GM18951 (cell line): ENCODE measurements around the gene ANXA10.
"Not testable (repeated sequence)": the region's sequence is repeated elsewhere in the genome, so short reads cannot be mapped to it uniquely, and the experiment has no call there.

Source experiments
- POLR2A ChIP-seq: IDR thresholded peaks from 4 replicates; pipeline ENCODE4 v1.6.1; 2011; ENCODE audit warnings: mild to moderate bottlenecking; ENCODE audit not compliant: insufficient read length, insufficient read depth; ENCODE audit errors: extremely low read depth
- in situ Hi-C: fragments of 300-500 bp; cut with MboI; formaldehyde crosslinking; loops from one replicate; pipeline ENCODE4 v1.12.0; 2022; ENCODE audit warnings: low sequenced_read_pairs, mixed read lengths, inconsistent platforms; ENCODE audit not compliant: unreplicated experiment

The ANXA10 gene

DNA sequence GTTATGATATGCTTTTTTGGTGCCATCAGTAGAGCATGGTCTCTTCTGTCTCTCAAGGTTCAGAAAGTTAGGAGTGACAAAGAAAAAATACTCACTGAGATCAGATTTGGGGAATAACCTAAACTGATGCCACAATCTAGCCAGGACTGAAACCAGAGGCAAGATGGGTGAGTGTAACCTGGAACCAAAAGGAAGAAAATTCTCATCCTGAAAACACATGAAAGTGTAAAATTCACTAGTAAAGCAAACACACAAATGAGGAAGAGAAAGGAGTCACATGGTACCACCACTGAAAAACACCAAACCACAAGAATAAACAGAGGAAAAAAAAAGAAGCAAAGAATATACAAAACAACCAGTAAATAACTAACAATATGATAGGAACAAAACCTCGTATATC, 96.4 kb downstream of the ANXA10 start:
- no peak for TF ChIP-seq POLR2A
- in situ Hi-C loops: loop anchor here (25.0 kb wide), 1 partner anchor 1299 kb away; no protein-coding TSS in a partner anchor

DNA sequence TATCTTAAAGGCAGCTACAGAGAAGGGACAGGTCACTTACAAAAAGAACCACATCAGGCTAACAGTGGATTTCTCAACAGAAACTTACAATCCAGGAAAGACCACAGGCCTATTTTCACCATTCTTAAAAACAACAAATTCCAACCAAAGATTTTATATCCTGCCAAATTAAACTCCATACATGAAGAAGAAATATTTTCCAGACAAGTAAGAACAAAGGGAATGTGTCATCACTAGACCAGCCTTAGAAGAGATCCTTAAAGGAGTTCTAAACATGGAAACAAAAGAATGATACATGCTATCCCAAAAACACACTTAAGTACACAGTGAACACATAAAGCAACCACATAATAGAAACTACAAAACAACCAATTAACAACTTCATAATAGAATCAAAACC, 105.6 kb downstream of the ANXA10 start:
- in situ Hi-C loops: loop anchor here (25.0 kb wide), 1 partner anchor 1289 kb away; no protein-coding TSS in a partner anchor
- TF ChIP-seq POLR2A: no peak

DNA sequence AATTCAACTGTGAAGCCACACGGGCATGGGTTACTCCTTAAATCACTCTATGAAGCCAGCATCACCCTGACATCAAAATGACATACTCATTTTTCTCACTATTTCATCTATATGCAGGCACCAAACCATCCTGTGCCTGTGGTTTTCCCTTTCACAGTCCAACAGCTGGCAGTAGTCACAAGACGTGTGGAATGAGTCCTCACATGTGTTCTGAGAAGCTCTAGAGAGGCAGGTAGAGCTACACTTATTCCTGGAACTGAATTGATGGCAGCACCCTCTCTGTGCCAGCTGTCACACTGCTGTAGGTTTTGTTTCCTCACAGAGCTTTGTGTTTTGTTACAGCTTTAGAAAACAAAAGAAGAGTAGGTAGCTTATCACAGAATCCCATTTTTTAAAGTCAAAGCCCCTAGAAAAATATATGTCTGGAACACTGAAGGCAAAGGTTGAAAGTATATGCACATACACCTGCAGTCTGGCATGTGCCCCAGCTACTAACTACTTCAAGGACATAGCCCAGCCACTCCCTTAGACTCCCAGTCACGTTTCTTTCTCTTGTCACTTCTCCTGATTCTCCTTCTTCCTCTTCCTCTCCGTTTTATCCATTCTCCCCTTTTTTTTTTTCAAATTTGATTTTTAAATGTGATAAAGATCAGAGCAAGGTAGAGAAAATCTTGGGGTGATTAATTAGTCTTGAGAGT, 107.1 kb downstream of the ANXA10 start:
- in situ Hi-C loops: loop anchor here (25.0 kb wide), 1 partner anchor 1288 kb away; no protein-coding TSS in a partner anchor
- TF ChIP-seq POLR2A: no peak

DNA sequence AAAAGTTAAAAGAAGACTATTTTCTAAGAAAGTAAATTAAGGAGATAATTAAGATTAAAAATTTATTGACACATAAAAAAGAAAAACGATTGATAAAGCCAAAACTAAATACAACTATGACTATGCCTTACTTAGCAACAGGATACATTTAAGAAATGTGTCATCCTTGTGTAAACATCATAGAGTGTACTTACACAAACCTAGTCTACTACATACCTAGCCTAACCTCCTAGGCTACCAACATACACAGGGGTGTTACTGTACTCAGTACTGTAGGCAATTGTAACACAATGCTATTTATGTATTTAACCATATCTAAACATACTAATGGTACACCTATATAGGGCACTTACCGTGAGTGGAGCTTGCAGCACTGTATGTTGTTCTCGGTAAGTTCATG, 108.3 kb downstream of the ANXA10 start:
- in situ Hi-C loops: no loop called here
- TF ChIP-seq POLR2A: no peak

DNA sequence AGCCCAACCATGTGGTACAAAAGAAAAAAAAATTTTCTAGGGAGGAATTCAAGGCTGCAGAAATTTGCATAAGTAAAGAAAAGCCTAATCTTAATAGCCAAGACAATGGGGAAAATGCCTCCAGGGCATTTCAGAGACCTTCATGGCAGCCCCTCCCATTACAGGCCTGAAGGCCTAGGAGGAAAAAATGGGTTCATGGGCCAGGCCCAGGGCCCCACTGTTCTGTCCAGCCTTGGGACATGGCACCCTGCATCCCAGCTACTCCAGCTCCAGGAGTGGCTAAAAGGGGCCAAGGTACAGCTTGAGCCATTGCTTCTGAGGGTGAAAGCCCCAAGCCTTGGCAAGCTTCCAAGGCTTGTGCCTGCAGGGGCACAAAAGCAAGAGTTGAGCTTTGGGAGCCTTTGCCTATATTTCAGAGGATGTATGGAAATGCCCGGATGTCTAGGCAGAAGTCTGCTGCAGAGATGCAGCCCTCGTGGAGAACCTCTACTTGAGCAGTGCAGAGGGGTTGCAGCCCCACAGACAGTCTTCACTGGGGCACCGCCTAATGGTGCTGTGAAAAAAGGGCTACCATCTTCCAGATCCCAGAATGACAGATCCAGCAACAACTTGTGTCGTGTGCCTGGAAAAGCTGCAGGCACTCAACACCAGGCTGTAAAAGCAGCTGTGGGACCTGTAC, 111.0 kb downstream of the ANXA10 start:
- TF ChIP-seq POLR2A: no peak
- in situ Hi-C loops: no loop called here

DNA sequence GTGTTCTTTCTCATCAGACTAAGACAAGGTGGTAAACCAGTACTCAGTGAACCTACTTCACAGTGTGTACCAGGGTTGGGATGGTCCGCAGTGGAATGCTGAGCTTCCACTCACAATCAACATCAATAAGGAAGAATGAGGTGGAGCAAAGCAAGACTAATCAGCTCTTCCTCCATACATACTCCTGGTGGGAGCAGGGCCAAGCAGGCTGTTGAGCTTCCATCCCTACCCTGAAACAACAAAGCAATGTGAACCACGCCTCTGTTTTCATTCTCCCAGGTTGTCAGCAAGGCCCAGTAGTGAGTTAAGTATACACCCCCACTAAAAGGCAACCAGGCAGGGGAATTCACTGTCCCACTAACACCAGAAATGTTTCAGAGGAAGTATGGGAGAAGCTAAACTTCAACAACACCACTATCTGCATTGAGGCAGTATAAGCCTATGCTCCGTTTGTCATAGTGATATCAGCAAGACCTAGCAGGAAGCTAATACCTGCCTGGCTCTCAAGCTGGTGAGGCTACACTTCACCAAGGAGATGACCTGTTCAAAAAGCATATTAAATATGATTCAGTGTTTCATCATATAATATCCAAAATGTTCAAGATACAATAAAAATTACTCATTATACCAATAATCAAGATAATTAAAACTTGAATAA, 116.7 kb downstream of the ANXA10 start:
- in situ Hi-C loops: no loop called here
- no peak for TF ChIP-seq POLR2A

DNA sequence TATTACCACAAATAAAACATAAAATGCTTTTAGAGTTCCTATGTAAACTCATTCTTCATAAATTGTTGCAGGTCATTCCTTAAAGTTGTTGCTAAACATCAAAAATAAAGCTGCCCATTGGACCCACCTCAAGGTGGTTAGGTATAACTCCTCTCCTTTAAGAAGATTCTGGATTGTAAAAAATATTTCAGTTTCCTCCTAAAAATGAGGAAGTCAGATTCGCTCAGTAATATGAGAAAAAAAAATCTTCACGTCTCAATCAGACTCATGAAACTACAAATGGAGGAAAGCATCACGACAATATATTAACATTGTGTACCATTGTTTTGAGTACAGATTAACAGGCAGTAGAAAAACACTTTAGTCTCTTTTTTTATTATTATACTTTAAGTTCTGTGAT, 120.3 kb downstream of the ANXA10 start:
- in situ Hi-C loops: no loop called here
- no peak for TF ChIP-seq POLR2A

DNA sequence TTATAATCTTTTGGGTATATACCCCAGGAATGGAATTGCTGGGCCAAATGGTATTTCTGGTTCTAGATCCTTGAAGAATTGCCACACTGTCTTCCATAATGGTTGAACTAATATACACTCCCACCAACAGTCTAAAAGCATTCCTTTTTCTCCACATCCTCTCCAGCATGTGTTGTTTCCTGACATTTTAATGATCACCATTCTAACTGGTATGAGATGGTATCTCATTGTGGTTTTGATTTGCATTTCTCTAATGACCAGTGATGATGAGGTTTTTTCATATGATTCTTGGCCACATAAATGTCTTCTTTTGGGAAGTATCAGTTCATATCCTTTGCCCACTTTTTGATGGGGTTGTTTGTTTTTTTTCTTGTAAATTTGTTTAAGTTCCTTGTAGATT, 121.2 kb downstream of the ANXA10 start:
- in situ Hi-C loops: not testable (repeated sequence)

DNA sequence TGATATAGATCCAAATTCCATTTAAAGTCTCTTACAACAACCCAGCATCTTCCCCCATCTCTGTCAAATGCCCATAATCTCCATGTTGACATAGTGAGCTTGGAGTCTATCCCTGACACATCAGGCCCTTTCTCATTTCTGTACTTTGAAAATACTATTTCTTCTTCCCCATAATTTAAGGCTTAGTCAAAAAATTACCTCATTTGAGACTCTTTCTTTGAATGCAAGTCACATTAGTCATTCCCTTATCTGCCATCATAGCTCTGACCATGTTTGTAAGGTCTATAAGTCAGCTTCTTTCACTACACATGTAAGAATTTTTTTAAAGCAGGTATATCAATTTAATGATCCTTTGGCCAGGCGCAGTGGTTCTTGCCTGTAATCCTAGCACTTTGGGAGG, 126.3 kb downstream of the ANXA10 start:
- in situ Hi-C loops: no loop called here
- TF ChIP-seq POLR2A: no peak

DNA sequence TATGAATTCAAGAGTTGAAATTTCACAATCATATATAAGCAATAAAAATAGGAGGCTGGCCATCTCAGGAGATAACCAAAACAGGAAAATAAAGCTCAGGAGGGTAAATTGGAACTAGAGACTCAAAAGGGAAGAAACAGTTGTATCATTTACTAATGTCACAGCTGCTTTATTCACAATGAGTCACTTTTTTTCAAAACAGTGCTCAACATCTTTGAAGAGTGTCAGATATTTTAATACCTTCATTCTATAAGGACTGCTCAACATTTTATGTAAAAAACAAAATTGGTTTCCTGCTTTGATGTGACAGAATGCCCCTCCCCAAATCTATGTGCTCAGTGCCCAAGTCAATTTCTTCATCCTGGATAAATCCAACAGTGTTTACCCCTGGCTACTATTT, 128.6 kb downstream of the ANXA10 start:
- in situ Hi-C loops: no loop called here
- TF ChIP-seq POLR2A: no peak

DNA sequence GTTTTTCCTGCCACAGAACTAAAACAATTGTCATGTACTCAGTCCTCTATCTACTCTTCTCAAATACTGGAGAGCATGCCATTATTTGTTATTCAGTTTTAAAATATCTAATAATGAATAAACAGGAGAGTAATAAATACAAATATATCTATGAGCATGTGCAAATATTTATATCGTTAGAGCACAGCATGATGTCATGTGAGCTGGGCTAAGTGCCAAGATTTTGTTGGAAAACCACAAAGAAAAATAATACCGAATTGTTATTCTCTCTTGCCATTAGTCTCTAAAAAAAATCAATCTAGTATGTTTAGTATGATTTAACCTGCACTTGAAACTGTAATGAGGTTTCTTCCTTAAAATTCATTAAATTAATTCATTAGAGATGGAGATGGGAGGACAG, 129.0 kb downstream of the ANXA10 start:
- in situ Hi-C loops: no loop called here

More for the DNA sequence above, 129.0 kb downstream of the ANXA10 start:
- no peak for TF ChIP-seq POLR2A
